BJ (cell line): ENCODE measurements around the gene PRKCQ. TPM values are rescaled to one million over a fixed set of nuclear protein-coding genes. Genes with fewer than 3 reads are reported as not detected.

Experiments
- CTCF ChIA-PET: fragments of 350-600 bp; formaldehyde crosslinking; extraction: SDS; loops from one replicate; lab custom pipeline; 2021; ENCODE audit warnings: antibody characterized with exemption, inconsistent platforms; lab: Yijun Ruan, JAX
- POLR2A ChIA-PET: fragments of 300-600 bp; sonication (Branson Sonifier 250); formaldehyde crosslinking; extraction: SDS; loops from one replicate; lab custom pipeline; 2021; ENCODE audit warnings: antibody characterized with exemption; lab: Charles Lee
- DNase-seq: peaks from one replicate; pipeline ENCODE4 v3.0.0-alpha.2; 2011; ENCODE audit warnings: low read depth
- H3K27me3 ChIP-seq: 2 replicates; pipeline ENCODE4 v1.6.0; 2011; ENCODE audit warnings: low read length; ENCODE audit not compliant: control insufficient read depth, insufficient read depth
- H3K36me3 ChIP-seq: 2 replicates; pipeline ENCODE4 v1.5.1; 2011; ENCODE audit warnings: low read length; ENCODE audit not compliant: control insufficient read depth, insufficient read depth
- H3K4me3 ChIP-seq: 2 replicates; pipeline ENCODE4 v1.5.1; 2011; ENCODE audit warnings: low read depth, mild to moderate bottlenecking, control low read depth, low read length
- polyA plus RNA-seq: library from polyadenylated mRNA; depleted of rRNA; stranded (reverse); fragments of >200 nt; gene quantifications from 2 replicates; pipeline ENCODE4 v1.2.3, GENCODE V29; 2011
- TF ChIP-seq, protein P1 (sequence below): IDR thresholded peaks from 2 replicates; pipeline ENCODE4 v1.5.1; 2011; ENCODE audit warnings: low read depth, mild to moderate bottlenecking, control low read depth, inconsistent platforms, low read length, moderate library complexity; ENCODE audit not compliant: insufficient read depth

Gene PRKCQ
- polyA plus RNA-seq, 1 experiment, result 0.06 TPM

DNA sequence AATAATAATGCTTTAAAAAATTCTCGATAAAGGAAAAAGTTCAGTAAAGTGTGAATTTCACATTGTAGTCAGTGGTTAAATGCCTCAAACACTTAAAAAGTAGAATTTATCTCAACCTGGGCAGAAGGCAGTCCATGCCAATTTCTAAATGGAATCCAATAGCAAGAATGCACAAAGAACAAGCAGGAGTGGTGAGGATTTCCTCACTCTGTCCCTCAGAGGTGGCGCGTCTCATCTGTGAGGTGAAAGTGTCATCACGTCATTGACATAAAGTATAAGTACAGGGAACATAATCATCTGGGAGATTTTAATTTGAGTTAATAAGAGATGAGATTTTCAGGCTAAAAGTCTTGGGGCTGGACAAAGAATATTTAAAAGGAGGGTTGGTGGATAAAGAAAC, 10.0 kb upstream of the PRKCQ start:
- no peak for DNase-seq
- ChIA-PET POLR2A (no interaction called here), CTCF (interaction anchor here (1.5 kb wide), 1 partner anchor 8 kb away, joined by 3 read pairs; no protein-coding TSS in a partner anchor)
- TF ChIP-seq, protein P1, sequence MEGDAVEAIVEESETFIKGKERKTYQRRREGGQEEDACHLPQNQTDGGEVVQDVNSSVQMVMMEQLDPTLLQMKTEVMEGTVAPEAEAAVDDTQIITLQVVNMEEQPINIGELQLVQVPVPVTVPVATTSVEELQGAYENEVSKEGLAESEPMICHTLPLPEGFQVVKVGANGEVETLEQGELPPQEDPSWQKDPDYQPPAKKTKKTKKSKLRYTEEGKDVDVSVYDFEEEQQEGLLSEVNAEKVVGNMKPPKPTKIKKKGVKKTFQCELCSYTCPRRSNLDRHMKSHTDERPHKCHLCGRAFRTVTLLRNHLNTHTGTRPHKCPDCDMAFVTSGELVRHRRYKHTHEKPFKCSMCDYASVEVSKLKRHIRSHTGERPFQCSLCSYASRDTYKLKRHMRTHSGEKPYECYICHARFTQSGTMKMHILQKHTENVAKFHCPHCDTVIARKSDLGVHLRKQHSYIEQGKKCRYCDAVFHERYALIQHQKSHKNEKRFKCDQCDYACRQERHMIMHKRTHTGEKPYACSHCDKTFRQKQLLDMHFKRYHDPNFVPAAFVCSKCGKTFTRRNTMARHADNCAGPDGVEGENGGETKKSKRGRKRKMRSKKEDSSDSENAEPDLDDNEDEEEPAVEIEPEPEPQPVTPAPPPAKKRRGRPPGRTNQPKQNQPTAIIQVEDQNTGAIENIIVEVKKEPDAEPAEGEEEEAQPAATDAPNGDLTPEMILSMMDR, result no peak
- Histone ChIP-seq H3K36me3 (no peaks in the 10 kb centered on the region), H3K27me3 (no peaks in the 10 kb centered on the region), H3K4me3 (no peak overlapping the region)

- Histone ChIP-seq H3K36me3 (no peaks in the 10 kb centered on the region), H3K27me3 (no peaks in the 10 kb centered on the region), H3K4me3 (no peak overlapping the region)
- TF ChIP-seq, protein P1, result no peak
- ChIA-PET CTCF (interaction anchor here (1.2 kb wide), 1 partner anchor 9 kb away, joined by 4 read pairs; no protein-coding TSS in a partner anchor), POLR2A (no interaction called here)
- DNase-seq, result no peak
These were observed 9.4 kb upstream of the PRKCQ start for GRCh38 chr10:6589287-6590094.

- TF ChIP-seq, protein P1, result no peak
- no peak for DNase-seq
- H3K27me3 ChIP-seq, result no peaks in the 10 kb centered on the region
- POLR2A ChIA-PET, result no interaction called here
- no peak overlapping the region for H3K4me3 ChIP-seq
- no peaks in the 10 kb centered on the region for H3K36me3 ChIP-seq
- CTCF ChIA-PET, result interaction anchor here (1.2 kb wide), 1 partner anchor 8 kb away, joined by 4 read pairs; no protein-coding TSS in a partner anchor
These were observed 8.8 kb upstream of the PRKCQ start for GRCh38 chr10:6588845-6589244.

GRCh38 chr10:6588082-6588481, 8.0 kb upstream of the PRKCQ start:
- ChIA-PET CTCF (interaction anchor here (1.2 kb wide), 1 partner anchor 7 kb away, joined by 4 read pairs; no protein-coding TSS in a partner anchor), POLR2A (no interaction called here)
- TF ChIP-seq, protein P1, result no peak
- H3K4me3 ChIP-seq, result no peak overlapping the region
- H3K27me3 ChIP-seq, result no peaks in the 10 kb centered on the region
- no peaks in the 10 kb centered on the region for H3K36me3 ChIP-seq
- no peak for DNase-seq

GRCh38 chr10:6586501-6586900, 6.4 kb upstream of the PRKCQ start:
- Histone ChIP-seq H3K27me3 (no peaks in the 10 kb centered on the region), H3K4me3 (no peak overlapping the region), H3K36me3 (no peaks in the 10 kb centered on the region)
- TF ChIP-seq, protein P1, result no peak
- ChIA-PET CTCF (no interaction called here), POLR2A (no interaction called here)
- no peak for DNase-seq
